Lung microvascular endothelial cell (primary cell): ENCODE data around the gene SPAG6. TPM values are rescaled to one million over a fixed set of nuclear protein-coding genes. Genes with fewer than 3 reads are reported as not detected.
A peak's percentile ranks its signal among the peaks of the same experiment; 100 is the strongest.
"Not testable (repeated sequence)": the region's sequence is repeated elsewhere in the genome, so short reads cannot be mapped to it uniquely, and the experiment has no call there.

ENCODE experiments used
- DNase-seq, 2 donors: peaks; one replicate each; pipeline versions ENCODE4 v3.0.0 to v3.0.0-alpha.2; 2010; ENCODE audit warnings: low read depth in 2 of 2
- total RNA-seq: library from RNA; depleted of rRNA; stranded (reverse); fragments of >200 nt; gene quantifications from 2 replicates; pipeline ENCODE4 v1.2.1, GENCODE V29; 2014

The SPAG6 gene
- total RNA-seq, 1 donor from 2014 or later: not detected

DNA sequence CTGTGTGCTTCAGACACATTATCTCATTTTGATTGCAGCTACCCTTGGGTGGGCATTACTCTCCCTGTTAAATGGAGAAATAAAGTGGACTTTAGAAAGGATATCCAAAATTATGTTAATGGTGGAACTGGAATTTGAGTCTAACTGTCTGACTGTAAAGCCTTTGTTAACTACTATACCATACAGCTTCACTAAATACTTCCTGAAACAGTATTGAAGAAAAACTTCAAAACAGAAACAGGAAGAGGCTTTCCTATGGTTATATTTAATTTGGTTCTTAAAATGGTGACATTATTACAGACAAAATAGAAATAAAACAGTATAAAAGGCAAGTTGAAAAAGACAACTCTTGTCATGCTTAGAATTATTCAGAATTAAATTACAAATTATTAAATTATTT, 25.0 kb downstream of the SPAG6 start:
- DNase-seq: no peak

DNA sequence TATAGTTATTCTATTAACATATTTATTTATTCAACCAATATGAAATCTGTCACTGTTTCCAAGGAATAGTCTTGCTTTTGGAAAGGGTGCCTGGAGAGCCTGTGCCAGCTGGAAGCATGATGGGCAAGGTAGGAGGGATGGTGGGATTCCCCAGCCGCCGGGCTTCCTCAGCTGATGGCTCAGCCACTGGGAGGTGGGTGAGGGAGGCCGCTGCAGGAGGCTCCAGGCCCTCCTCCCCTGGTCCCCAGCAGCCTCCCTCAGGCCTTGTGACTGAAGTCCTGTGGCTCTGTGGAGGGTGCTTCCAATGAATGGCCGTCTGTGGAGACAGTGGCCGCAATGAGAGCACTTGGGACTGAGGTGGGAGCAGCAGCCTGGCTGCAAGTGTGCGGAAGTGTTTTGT, 27.0 kb downstream of the SPAG6 start:
- DNase-seq: no peak

DNA sequence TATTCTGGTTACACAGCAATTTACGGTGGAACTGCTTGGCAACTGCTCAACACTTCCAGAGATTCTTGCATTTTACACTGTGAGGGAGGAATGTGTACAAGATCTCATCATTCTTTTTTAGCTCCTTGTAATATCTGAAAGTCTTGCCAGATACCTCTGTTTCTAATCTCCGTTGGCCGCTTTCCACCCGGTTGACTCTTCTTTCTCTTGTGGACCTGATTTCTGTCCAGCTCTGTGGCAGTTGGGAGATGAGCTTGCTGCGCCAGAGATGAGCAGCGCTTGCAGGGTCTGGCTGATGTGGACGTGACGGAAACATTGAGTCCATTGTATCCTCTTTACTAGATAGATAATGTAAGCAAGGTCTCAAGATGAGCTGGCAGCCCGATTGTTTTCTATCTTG, 27.6 kb downstream of the SPAG6 start:
- DNase-seq: no peak

DNA sequence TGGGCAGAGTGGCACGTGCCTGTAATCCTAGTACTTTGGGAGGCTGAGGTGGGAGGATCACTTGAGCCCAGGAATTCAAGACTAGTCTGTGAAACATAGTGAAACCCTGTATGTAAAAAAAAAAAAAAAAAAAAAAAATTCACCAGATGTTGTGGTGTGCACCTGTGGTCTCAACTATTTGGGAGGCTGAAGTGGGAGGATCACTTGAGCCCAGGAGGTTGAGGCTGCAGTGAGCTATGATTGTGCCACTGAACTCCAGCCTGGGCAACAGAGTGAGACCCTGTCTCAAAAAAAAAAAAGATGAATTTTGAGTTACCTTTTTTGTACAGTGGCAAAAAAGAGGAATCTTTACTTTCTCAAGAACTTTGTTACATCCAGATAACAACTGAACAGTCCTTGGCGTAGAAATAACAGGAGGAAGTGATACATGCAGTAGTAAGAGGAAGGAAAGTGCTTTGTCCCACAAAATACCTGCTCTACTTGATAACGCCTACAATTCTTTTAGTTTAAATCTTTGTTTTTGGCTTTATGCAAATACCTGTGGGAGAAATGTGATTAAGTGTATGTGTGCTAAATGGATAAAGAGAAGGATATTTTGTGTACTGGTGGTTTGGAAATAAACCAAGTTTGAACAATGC, 29.3 kb downstream of the SPAG6 start:
- peak in 1 of 2 donors; percentile 31 for DNase-seq

DNA sequence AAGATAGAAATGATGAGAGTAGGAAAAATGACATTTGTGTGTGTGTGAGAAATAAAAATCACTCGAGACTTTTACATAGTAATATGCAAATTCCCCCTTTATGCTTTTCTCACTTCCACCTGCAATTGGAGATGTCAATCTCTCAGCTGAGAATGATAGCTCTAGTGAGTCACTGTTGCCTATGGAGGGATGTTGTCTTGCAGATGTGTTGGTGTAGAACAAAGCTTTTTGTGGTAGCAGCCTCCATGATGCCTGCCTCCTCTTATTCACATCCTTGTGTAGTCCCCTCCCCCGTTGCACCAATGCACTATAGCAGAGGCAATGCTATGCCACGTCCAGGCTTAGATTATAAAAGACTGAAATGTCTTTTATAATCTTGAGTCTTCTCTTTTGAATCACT, 33.8 kb downstream of the SPAG6 start:
- no peak for DNase-seq

DNA sequence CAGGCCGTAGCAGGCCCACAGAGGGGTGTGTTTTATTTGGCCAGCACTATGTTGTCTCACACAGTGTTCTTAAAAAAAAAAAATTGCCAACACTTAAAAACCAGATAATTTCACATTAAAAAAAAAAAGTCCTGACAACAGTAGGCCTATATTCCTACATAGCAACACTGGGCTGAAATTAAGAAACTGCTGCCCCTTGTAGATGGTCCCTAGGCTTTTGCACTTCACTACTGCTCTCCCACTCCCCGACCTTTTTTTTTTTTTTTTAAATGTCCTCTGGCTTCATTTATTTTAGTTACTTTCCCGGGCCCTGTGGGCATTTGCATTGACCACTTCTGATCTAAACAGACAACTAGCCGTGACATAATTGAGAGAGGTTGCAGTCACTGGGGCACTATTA, 36.0 kb downstream of the SPAG6 start:
- DNase-seq: no peak

DNA sequence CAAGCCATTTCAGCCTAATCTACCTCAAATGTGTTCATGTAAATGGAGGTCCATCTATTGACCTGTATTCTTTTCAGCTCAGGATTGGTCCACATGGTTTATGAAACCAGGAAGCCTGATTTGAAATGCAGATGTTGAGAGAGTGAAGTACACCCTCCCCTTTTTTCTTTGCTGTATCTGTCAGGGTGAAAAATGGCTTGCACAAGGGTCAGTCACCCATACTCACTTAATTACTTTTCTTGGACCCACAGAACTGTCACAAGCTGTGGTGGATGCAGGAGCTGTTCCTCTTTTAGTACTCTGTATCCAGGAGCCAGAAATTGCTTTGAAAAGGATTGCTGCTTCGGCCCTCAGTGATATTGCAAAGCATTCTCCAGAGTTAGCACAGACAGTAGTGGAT, 41.2 kb downstream of the SPAG6 start:
- no peak for DNase-seq

DNA sequence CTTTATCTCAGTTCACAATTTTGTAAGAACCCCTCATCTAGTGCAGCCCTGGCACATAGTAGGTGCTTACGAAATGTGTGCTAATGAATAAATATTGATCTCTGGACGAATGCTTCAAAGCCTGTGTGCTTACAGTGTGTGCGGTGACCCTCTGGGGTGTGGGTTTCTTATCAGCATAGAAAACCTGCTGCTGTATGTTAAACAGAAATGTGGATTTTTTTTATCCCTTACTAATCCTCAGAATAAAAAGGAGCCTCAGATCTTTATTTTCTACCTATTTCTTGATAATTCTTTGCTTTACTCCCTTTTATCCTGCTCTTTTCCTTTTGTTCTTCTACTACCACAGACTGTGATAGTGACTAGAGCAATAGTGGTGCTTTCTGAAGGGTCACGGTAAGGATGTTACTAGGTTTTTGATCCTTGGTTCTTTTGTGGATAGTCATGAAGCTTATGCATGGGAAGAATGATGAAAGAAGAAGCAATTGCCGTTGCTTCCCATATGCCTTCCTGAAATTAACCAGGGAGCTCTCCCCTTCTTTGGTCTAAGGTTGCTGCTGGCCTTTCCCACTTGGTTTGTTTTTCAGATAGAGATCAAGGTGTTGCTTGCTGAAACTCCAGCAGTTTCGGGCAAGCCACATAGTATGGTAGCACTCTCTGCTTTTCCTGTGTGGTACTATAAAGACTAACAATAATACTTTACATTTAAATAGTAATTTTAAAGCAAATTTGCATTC, 44.7 kb downstream of the SPAG6 start:
- no peak for DNase-seq

DNA sequence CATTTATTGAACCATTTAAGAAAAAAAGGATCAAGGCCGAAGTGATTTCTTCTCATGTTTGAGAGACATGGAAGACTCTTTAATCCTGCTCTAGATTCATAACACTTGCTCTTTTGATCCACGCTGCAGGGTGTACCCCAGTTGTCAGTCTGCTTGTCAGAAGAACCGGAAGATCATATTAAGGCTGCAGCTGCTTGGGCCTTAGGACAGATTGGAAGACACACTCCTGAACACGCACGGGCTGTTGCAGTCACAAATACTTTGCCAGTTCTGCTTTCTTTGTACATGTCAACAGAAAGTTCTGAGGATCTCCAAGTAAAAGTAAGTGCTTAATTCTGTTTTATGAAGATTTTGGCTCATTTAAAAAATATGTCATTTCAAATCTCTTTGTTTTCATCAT, 46.3 kb downstream of the SPAG6 start:
- no peak for DNase-seq

DNA sequence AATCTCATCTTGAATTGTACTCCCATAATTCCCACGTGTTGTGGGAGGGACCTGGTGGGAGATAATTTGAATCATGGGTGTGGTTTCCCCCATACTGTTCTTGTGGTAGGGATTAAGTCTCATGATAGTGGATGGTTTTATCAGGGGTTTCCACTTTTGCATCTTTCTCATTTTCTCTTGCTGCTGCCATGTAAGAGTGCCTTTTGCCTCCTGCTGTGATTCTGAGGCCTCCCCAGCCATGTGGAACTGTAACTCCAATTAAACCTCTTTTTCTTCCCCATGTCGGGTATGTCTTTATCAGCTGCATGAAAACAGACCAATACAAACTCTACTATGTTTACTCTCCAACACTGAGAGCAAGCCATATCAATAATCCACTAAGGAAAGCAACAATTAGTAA, 50.9 kb downstream of the SPAG6 start:
- DNase-seq: not testable (repeated sequence)

DNA sequence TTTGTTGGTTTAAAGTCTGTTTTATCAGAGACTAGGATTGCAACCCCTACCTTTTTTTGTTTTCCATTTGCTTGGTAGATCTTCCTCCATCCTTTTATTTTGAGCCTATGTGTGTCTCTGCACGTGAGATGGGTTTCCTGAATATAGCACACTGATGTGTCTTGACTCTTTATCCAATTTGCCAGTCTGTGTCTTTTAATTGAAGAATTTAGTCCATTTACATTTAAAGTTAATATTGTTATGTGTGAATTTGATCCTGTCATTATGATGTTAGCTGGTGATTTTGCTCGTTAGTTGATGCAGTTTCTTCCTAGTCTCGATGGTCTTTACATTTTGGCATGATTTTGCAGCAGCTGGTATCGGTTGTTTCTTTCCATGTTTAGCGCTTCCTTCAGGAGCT, 61.6 kb downstream of the SPAG6 start:
- DNase-seq: not testable (repeated sequence)

DNA sequence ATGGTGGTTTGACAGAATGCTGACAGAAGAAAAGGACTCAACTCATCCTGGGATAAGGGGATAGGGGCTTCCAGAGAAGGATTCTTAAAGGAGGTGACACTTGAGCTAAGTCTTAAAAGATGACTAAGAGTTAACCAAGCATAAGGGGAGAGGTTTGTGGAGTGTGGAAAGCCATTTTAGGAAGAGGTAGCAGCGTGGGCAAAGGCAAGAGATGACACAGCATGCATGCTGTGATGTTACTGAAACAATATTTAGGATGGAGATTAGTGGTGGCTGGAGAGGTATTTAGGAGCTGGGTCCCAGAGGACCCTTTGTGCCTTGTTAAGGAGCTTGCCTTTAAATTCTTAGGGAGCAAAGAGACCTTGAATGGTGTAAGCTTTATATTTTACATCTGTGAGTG, 65.1 kb downstream of the SPAG6 start:
- DNase-seq: no peak

DNA sequence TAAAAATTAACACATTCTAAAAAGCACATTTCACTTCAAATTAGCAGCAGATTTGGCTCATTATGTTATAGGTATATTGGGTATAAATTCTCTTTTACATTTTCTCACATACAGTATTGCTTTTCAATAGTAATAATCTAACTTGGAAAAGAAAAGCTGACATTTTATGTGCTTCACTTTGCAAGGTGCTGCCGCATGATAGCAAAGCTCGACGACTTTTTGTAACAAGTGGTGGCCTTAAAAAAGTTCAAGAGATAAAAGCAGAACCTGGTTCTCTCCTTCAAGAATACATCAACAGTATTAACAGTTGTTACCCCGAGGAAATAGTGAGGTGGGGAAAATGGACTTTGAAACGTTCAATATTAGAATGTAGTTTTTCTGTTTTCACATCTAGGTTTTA, 65.5 kb downstream of the SPAG6 start:
- DNase-seq: no peak

DNA sequence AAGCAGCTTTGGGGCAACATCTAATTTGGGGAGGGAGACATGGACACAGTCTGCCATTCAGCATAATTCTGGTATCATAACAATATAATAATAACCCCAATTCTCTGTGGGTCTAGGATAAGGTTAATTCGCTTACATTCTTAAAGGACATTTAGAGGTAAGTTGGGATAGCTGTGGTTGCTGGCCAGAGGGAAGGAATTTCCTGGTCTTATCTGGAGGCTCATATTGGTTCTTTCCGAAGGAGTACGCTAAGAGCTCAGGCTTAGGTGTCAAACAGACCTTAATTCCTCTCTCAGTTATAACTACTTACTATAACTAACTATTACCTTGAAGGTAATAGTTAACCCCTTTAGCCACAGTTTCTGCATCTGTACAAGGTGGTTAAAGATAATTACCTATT, 68.8 kb downstream of the SPAG6 start:
- no peak for DNase-seq

DNA sequence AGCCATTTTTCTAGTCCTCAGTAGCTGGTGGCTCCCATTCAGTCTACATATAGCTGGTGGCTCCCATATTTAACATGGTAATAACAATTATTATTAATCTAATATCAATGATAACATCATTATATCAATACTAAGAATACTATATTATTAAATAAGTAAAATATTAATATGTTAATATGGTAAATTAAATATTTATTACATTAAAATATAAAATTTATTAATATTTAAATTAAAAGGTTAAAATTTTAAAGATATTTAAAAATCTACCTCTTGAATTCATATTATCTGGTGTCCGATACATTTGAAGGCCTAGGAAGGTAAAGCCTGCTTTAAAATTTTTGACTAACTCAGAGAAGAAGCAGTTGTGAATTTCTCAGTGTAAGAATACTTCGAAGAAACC, 69.8 kb downstream of the SPAG6 start:
- DNase-seq: no peak

DNA sequence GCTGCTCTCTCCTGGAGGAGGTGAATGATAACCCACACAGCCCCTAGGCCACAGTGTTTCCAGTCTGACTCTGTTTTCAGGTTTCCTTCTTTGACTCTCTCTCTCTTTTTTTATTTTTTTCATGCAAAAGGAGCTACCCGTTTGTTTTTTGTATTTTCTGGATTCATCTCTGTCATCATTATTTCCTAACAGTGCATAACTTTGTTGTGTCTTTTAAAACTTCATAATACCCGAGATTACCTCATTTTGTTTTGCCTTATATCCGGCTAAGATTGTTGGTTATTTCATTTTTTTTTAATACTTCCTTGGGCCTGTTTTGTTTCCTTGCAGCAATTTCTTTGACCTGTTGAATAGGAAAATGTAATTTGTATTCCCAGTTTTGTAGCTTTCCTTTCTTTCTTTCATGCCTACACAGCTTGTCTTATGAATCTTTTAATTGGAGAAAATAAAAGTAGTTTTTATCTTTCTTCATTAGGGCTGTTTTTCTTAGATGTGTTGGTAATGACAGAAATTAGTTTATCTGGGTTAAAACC, 72.5 kb downstream of the SPAG6 start:
- no peak for DNase-seq

DNA sequence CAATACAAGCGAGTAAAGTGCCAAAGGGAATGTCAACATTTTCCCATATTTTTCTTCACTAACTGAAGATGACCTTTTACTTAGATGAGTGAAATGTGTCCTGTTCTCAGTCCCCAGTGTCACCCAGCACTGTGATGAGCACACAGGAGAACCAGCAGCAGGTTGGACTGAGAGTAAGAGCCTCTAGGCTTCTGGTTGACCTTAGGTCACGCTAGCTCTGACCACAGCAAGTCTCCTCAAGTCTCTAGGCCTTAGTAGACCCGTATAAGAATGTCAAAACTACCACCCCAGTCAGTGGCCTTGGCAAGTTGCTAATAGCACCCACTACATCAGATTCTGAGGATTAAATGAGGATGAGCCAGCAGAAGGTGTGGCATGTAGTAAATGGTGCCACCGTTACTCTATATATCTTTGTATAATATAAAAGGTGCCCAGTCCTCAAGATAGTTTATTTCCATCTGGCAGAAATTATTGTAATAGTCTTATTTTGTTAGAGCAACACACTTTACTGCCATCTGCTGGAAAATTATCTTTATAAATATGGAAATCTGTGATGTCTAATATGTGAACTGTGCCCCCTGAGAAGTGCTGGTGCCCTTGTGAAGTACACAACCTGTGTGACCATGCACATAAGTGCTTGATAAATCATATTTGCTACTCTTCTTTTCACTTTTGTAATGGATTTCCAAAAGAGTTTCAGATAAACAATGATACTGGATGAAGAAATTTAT, 75.7 kb downstream of the SPAG6 start:
- peak; percentile 45 to 50 for DNase-seq

DNA sequence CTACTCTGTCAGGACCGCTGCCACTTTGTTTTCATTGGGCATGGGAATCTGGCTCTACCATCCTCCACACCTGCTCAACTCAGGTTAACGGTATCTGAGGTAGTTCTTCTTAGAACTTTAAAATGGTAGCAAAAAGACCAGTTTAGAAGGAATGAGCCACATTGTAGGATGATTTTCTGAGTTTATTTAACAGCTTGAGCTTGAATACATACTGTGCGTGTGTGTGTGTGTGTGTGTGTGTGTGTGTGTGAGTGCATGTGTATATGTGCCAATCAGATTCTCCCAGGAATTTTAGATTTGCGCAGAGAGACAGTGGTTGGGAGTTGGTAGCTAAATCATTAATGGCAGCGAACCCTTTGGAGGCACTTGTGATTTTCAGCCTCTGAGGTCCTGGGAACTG, 81.4 kb downstream of the SPAG6 start:
- no peak for DNase-seq

DNA sequence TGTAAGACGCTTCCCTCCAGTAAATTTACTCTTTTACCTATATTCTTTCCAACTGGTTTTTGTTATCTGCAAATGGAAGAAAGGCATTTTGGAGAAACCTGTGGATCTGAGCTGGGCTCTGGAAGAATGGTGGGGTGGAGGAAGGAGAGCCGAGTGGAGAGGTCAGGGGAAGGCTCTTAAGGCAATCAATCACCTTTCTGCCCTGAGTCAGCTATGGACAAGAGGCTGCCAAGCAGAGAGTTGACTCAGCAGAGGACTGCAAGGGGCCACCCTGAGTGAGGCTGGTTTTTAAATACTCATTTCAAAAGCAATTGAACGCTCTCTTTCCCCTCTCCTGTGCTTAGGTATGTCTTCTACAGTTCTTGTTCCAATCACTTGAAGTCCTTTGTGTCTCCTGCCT, 81.8 kb downstream of the SPAG6 start:
- DNase-seq: peak in 1 of 2 donors; percentile 75

DNA sequence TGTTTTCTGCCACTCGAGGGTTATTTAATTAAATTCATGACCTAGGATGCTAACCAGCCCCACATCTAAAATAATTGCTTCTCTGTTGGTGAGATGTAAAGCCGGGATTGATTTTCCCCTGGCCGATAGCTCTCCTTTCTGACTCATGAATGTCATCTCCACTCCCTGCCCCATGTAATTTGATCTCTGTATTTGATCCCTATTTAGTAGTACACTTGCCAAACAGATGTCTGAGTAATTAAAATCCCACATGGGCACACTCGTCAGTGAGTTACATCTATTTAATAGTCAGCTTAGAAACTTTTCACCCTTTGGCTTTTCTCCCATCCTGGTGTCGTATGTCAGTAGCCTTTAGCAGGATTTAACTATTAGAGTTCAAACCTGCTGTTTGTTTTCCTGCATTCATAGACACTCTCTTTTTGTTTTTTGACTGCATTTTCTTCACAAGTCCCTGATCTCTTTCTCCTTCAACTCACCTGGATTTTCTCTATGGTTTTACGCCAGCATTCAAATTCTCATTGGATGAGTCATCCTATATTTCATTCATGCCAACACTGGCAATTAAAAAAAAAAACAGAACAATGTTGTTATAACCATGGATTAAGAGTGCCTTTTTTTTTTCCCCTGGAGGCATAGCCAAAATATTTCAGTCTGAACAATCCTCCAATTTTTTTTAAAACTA, 82.7 kb downstream of the SPAG6 start:
- peak; percentile 24 to 77 for DNase-seq

DNA sequence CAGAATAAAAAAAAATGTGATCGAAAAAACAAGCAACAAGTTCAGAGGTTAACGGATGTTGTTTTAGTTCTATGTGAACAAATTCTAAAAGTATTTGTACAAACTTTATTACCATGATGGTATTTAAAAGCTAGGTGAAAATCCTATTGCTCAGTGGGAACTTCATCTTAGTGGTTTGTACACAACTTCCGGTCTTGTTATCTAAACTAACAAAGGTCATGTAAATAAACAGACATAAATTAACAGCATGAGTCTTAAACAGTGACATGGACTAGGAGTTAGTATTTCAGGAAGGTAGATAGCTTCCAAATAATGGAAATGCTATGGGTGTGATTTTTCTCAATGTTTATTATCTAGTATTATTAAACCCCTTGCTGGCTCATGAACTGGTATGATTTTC, 83.8 kb downstream of the SPAG6 start:
- DNase-seq: no peak

DNA sequence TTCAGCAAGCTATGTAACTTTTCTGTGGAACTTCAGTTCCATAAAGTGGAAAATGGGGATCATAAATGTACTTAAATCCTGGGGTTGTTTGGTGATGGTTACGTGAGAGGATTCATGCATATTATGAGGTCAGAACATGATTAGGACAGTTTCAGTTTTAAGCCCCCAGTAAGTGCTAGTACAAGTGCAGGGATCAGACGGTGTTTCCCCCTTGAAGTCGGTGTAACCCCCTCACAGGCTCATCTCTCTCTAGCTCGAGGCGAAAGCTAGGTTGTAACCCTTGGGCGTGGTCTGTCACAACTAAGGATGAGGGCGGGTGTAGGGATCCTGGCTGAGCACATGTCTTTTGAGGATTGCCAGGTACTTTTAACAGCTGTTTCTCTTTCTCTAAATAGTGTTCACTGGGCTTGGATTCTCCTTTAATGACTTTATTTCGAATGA, 84.7 kb downstream of the SPAG6 start:
- no peak for DNase-seq
